GM21367 (cell line): ENCODE results near the gene ZCCHC7.
"Not testable (repeated sequence)": the region's sequence is repeated elsewhere in the genome, so short reads cannot be mapped to it uniquely, and the experiment has no call there.

ENCODE experiments used
- ATAC-seq: cut with Tn5 transposase; IDR thresholded peaks from one replicate; pipeline ENCODE4 v1.9.1; 2021; ENCODE audit not compliant: unreplicated experiment

ZCCHC7 gene

DNA sequence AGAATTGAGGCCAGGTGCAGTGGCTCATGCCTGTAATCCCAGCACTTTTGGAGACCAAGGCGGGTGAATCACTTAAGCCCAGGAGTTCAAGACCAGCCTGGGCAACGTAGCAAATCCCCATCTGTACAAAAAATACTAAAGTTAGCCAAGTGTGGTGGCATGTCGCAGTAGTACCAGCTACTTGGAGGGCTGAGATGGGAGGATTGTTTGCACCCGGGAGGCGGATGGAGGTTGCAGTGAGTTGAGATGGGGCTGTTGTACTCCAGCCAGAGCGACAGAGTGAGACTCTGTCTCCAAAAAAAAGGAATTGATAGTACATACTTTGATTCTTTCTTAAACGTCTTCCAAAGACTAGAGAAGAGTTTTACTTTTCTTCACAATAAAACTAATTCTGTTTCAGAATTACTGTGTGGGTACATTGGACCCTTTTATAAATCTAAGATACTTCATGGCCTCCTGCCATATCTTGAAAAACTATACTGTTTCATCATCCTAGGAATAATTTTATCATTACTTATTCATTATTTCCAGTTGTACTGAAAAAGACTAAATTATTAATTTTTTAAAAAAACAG is 170.1 kb downstream of the ZCCHC7 start:
- ATAC-seq: no peak

DNA sequence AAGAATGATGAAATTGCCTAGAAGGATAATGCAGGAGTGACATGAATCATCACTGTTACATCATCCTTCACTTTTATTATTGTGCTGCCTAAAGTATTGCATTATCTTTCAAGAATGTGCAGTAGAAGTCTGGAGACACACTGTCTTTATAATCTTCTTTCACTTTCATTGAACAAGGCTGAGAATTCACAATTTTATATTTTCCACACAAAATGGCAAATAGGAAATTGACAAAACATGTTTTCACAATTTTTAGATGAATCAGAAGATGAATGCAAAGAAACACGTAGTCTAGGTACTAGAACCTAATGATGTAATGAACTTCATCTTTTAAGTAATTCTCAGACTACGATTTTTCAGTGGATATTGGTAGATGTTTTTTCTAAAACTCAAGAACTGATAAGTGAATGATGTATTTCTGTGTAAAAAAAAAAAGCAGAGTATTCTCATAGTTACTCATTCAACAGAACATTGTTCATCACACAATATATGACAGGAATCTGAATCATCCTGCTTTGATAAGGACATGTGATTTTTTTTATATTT is 170.6 kb downstream of the ZCCHC7 start:
- no peak for ATAC-seq

DNA sequence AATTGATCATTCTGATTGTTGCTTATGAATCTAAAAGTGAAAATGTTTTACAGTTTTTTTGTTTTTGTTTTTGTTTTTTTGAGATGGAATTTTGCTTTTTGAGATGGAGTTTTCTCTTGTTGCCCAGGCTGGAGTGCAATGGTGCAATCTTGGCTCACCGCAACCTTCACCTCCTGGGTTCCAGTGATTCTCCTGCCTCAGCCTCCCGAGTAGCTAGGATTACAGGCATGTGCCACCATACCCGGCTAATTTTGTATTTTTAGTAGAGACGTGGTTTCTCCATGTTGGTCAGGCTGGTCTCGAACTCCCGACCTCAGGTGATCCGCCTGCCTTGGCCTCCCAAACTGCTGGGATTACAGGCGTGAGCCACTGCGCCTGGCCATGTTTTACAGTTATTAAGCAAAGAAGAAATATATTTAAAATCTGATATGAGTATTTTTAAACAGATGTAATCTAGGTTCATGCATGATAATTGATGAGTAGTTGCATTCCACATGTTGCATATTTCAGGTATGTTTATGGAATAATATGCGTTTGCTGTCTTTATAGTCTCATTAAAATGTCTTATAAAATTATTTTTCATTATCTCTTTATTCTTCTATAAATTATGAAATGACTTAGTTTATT is 171.4 kb downstream of the ZCCHC7 start:
- ATAC-seq: not testable (repeated sequence)

DNA sequence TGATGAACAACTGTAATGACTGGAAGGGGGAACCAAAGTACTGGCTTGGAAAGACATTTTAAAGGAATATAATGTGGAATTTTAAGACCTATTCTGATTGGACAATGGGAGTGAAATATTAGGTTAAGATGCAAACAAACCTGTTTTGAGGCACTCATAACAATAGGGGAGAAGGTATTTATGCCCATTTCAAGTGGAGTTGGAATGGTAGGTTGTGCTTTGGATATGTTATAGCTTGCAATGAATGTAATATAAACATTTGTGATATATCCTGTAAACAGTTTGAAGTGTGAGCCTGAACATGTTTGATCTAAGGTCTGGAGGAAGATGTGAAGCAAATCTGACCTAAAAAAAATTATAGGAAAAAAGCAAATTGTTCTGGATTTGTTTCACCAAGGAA is 172.5 kb downstream of the ZCCHC7 start:
- ATAC-seq: no peak

DNA sequence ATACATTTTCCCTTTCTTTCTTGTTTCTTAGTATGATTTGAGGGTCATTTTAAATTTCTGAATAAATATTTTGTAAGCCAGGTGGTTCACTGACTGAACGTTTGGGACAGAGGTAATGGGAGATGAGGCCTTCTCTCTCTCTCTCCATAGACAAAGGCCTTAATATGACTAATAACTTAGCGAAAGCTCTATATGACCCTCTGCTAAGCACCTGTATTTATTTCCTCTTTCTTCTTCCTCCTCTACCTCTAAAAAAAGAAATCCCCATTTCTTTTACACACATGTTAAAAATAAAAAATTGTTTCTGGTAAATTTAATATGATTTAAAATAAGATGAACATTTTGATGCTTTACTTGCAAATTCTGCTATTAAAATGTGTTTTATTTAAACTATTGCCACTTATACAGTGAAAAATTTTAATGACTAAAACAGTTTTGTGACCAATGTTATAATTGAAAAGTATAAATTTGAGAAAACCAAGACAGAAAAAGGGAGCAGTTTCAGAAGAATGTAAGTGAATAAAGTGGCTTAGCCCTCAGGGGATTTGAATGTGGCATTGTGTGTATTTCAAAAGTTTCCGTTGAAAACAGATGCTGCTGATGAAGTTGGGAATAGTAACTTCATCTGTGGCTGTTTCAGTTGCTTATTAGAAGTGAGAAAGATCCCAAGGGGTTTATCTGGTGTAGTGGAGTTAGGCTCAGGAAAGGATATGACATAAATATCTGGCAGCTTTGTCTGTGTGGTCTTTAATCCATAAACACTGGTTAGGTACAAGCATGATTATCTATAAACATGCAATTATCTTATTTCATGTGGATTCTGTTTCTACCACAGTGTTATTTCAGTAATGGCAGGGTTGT is 173.5 kb downstream of the ZCCHC7 start:
- peak; percentile 42 for ATAC-seq

DNA sequence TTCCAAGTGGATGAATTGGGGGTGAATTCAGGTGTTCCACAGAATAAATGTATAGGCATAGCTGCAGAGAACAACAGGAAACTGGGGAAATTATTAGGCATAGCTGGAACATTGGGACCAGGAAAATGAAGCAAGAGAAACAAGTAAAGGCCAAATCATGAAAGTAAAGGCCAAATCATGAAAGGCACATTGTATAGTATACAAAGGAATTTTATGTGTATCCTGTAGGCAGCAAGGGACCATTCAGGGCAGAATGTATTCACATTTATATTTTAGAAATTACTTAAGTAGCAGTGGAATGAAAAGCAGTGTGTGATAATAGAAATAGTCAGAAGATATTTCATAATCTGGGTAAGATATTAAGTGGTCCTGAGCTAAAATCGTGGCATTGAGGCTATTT is 174.8 kb downstream of the ZCCHC7 start:
- no peak for ATAC-seq

DNA sequence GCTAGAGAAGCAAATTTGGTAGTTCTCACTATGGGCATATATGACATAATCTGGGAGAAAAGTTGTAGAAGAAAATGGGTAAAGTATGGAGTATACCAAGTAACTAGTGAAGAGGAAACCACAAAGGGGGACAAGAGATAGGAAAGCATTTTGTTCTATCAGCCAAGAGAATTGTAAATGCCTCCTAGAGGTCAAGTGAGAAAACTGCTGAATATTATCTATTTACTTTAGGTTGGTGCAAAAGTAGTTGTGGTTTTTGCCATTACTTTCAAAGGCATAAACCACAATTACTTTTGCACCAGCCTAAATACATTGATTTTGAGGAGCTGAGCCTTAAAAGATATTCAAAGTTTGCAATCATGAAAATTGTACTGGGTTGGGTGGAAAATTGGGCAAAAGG is 175.4 kb downstream of the ZCCHC7 start:
- ATAC-seq: no peak

DNA sequence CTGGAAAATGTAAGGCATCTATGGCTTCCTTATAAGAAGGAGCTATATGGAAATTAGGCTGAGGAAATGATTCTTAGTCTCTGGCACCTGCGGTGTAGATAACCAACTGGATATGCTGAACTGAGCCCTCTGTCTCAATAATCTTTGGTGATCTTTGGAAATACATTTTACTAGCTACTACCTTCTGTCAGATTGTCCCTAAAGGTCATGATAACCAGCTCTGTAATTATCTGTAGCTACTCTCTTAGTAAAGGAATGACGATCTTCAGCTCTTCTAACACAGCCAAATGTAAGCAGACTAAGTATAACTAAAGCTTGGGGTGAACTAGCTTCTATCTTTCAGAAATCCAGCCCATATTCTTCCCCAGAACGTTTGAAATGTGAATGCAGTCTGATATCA is 177.2 kb downstream of the ZCCHC7 start:
- no peak for ATAC-seq

DNA sequence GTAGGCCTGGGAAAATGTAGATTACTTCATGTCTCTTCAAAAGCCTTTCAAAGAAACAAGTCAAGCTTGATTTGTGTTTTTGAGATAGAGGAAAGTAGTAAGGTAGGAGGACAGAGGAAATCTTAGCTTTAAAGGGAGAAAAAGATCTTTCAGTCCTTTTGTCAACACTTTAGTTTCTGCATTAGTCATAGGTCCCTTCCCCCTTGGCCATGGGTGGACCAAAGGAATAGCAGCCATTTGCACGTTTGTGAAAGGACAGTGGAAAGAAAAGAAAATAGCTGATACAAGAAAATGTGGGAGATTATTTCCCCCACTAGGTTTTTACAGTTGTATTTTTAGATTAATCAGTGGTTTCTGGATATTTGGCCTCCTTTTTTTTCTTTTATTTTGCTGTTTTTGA is 180.2 kb downstream of the ZCCHC7 start:
- ATAC-seq: no peak

DNA sequence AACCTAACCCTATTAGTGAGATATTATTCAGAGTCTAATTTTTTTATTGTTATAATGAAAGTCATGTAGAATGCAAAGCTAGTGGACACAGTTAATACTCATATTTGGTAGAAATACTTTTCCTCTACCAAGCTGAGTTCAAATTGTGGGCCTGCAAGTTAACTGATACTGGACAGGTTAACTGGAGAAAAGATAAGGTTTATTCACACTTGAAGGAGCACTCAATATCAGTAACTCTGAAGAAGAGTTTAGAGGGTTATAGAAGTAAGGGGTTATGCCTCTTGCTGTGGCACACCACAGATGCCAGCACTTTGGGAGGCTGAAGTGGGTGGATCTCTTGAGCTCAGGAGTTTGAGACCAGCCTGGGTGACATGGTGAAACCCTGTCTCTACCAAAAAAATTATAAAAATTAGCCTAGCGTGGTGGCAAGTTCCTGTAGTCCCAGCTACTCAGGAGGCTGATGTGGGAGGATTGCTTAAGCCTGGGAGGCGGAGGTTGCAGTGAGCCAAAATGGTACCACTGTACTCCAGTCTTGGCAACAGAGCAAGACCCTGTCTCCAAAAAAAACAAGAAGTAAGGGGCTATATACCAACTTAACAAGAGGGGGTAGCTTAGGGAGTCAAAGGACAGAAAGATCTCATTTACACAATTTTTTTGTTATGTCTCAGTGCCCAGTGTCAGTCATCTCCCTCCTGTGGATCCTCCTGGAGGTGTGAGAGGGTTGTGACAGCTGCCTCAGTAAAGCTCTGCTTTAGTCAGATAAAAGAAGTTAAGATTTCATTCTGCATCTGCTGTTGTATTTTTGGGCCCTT is 180.9 kb downstream of the ZCCHC7 start:
- no peak for ATAC-seq

DNA sequence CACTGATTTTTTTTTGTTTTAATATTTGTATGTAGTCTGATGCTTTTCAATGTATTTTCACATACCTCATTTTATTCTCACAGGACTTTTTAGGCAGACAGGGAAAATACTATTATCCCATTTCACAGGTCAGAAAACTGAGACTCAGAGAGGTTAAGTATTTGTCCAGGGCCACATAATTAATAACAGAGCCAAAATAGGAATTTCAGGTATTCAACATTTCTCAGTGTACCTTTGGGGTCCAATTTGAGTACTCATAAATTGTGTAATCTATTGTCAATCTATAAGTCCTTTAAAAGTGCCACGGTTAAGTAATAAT is 181.4 kb downstream of the ZCCHC7 start:
- no peak for ATAC-seq

DNA sequence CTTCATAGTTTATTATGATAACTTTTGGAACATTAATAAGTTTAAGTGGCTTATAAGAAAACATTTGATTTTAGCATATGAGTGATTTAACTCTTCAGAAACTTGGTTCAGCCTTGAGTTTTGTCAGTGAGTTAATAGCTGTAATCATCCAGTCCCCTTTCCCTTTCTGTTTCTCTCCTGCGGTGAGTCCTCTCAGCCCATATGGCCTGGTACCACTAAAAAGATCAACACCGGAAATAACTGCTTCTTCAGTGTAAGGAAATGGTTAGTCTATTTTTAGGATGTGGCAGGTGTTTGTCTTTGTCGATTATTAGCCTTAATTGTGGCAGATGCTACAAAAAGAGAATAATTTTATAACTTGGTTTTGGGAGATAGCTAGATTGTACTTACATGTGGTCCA is 181.9 kb downstream of the ZCCHC7 start:
- peak; percentile 79 for ATAC-seq

DNA sequence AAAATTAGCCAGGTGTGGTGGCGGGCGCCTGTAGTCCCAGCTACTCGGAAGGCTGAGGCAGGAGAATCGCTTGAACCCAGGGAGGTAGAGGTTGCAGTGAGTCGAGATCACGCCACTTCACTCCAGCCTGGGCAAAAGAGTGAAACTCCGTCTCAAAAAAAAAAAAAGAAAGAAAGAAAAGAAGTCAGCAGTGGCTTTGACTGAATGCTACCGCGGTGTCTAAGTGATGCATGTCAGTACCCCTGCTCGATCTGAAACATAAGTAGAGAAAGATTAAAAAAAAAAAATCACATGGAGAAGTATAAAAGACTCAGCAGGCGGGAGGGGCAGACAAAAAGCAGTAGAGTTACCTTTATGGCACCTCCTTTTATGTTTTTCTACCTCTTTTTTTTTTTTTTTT is 182.9 kb downstream of the ZCCHC7 start:
- ATAC-seq: not testable (repeated sequence)

DNA sequence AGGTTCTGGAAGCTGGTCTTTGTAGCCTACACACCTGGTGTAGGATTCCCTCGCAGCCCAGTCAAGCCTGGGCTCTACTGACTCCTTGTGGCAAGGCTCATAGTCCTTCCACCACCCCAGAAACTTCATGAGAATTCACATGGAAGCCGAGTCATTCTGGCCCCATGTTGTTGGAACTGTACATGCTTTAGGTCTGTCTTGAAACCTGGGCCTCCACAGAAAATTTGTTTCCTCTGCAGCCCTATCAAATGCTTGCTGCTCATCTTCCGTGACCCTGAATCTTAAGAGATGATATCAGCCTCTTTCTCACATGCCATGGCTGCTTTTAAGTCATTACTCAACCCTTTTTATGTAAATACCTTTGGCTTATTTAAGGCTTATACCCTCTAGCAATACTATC is 188.8 kb downstream of the ZCCHC7 start:
- no peak for ATAC-seq

DNA sequence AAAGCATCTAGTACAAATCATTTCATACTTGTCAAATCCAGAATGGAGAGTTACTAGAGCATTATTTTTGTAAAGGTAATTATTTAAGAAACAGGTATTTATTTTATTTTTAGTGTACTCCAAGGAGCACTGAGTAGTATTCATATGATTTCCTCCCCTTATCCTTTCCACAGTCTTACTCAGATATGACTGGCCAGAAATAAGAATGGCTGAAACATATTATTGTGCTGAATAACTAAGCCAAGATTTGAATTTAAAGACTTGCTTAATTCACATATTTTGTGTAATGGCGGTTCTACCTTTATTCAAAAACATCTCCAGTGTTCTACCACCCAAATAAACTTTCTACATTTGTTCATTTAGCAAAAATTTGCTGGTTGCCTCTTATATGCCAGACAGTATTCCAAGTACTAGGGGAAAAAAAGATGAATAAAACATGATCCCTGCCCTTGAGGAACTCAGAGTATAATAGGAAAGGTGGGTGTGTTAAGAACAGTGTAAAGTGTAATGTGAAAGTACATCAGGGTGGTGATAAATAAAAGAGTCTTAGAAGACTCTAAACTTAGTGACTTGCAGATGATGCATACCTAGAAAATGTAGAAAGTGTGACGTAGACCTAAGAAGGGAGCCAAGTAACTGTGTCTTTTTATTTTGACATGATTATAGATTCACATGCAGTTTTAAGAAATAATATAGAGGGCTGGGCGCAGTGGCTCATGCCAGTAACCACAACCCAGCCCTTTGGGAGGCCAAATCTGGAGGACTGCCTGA is 191.7 kb downstream of the ZCCHC7 start:
- no peak for ATAC-seq

DNA sequence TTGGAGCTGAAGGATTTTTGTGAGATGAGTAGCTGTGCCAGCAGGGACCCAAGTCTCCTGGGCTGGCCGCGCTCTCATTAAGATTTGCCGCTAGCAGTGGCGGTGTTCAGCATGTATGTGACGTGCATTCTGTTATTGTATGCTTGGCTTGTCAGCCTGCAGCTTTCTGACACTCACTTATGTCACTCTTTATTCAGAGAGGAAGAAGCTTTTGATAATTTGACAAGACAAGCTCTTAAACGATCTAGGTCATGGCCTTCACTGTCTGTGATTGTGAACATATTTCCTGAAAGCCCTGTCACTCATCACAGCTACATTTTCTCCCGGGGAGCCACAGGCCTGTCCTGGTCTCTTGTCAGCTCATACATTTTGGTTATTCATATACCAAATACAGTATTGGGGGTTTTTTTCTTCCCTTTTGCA is 203.9 kb downstream of the ZCCHC7 start:
- peak; percentile 47 for ATAC-seq

DNA sequence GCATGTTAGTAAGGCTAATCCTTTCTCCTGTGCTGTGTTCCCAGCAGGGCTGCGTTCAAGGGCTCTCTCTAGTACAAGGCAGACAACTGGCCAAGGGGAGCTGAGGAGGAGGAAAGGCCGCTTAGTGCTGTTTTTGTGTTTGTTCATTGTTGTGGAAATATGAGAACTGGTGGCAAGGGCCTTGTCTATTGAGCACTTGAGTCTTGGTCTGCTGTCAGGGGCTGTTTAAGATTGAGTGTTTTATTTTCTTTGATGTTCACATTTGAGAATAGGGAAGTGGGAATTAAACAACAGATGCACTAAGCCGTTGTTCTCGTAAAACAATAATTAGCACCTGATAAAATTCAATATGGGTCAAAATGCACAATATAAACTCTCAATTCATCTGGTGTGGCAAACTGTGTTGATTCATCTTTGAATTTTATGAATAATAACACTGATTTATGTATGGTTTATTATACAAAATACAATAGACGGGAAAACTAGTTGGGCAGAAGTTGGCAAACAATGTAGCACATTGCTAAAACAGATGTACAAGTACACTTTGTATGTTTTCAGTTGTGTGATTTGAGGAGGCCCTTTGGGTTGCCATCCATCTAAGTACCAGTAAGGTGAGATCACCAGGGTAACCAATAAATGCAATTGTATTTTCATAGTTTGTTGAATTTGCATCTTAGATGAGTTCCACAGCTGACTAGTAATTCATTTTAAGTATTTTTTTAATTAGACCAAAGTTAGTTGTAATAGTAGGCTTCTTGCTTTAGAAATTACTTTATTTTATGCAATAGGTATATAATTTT is 204.5 kb downstream of the ZCCHC7 start:
- peak; percentile 27 for ATAC-seq

DNA sequence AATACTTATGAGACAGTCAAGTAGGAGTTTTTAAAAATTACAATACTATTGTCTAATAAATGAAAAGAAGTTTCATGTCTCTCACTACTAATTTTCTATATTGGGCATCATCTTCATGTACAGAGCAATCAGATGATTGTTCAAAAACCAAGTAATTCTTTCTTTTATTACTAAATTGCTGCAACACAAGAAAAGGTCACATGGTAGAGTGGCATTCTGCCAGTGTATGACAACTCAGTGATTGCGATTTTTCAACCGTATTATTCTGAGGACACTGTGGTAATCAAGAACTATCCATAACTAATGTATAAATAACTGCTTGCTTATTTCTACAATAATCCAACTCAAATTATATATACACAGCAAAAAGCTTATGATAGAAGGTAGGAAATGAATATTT is 205.4 kb downstream of the ZCCHC7 start:
- ATAC-seq: no peak

DNA sequence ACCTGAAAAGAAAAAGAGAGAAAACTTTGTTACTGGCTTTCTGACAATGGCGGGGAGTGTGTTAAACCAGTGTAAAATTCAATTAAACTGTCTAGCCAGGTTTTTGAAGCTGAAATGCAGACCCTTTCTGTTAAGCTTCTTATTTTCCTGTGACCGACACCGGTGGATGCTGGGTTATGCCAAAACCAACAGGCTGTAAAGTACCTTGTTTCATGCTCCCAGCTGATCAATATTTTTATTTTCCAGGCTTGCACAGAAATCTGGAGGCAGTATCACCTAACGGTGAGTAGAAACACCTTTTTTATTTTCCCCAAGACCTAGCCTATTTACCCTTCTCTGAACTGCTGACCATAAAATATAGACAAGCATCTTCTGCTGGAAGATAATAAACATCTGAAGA is 207.2 kb downstream of the ZCCHC7 start:
- no peak for ATAC-seq
